ENCODE measurements around the gene OR10K2. TPM values are rescaled to one million over a fixed set of nuclear protein-coding genes. Genes with fewer than 3 reads are reported as not detected.
"Not testable (repeated sequence)": the region's sequence is repeated elsewhere in the genome, so short reads cannot be mapped to it uniquely, and the experiment has no call there.

The OR10K2 gene
- total RNA-seq, 1 donor = not detected

- no peak for DNase-seq (ENCODE audit: low read depth)
- no peak for TF ChIP-seq CTCF (IDR thresholded peaks at IDR 0.05; ENCODE audit: insufficient read depth, low read length)
- no peak overlapping the region for H3K4me3 ChIP-seq (ENCODE audit: low read depth, low read length)
These were observed 8.7 kb upstream of the OR10K2 start for GRCh38 chr1:158434741-158435140.

GRCh38 chr1:158430163-158430562 lies 4.1 kb upstream of the OR10K2 start:
- not testable (repeated sequence) for DNase-seq (ENCODE audit: low read depth); H3K4me3 ChIP-seq (ENCODE audit: low read depth, low read length)

GRCh38 chr1:158425027-158425426 lies 1.0 kb downstream of the OR10K2 start:
- H3K4me3 ChIP-seq (ENCODE audit: low read depth, low read length) = no peak overlapping the region
- DNase-seq (ENCODE audit: low read depth) = no peak
- no peak for TF ChIP-seq CTCF (IDR thresholded peaks at IDR 0.05; ENCODE audit: insufficient read depth, low read length)

GRCh38 chr1:158422212-158422611 lies 3.8 kb downstream of the OR10K2 start:
- no peak overlapping the region for H3K4me3 ChIP-seq (ENCODE audit: low read depth, low read length)
- no peak for DNase-seq (ENCODE audit: low read depth)
- no peak for TF ChIP-seq CTCF (IDR thresholded peaks at IDR 0.05; ENCODE audit: insufficient read depth, low read length)

GRCh38 chr1:158417586-158417985 lies 8.5 kb downstream of the OR10K2 start:
- DNase-seq (ENCODE audit: low read depth) = no peak
- no peak overlapping the region for H3K4me3 ChIP-seq (ENCODE audit: low read depth, low read length)
- TF ChIP-seq CTCF (IDR thresholded peaks at IDR 0.05; ENCODE audit: insufficient read depth, low read length) = no peak

GRCh38 chr1:158414651-158415345 lies 11.2 kb downstream of the OR10K2 start:
- DNase-seq (ENCODE audit: low read depth) = no peak
- TF ChIP-seq CTCF (IDR thresholded peaks at IDR 0.05; ENCODE audit: insufficient read depth, low read length) = no peak
- no peak overlapping the region for H3K4me3 ChIP-seq (ENCODE audit: low read depth, low read length)

GRCh38 chr1:158407092-158407491 lies 18.9 kb downstream of the OR10K2 start:
- no peak for DNase-seq (ENCODE audit: low read depth)
- no peak for TF ChIP-seq CTCF (IDR thresholded peaks at IDR 0.05; ENCODE audit: insufficient read depth, low read length)
- H3K4me3 ChIP-seq (ENCODE audit: low read depth, low read length) = no peak overlapping the region
